ENCODE measurements around the gene SLC9A3.

GRCh38 chr5:482021-482420, 42.2 kb downstream of the SLC9A3 start:
- TF ChIP-seq, protein P1, sequence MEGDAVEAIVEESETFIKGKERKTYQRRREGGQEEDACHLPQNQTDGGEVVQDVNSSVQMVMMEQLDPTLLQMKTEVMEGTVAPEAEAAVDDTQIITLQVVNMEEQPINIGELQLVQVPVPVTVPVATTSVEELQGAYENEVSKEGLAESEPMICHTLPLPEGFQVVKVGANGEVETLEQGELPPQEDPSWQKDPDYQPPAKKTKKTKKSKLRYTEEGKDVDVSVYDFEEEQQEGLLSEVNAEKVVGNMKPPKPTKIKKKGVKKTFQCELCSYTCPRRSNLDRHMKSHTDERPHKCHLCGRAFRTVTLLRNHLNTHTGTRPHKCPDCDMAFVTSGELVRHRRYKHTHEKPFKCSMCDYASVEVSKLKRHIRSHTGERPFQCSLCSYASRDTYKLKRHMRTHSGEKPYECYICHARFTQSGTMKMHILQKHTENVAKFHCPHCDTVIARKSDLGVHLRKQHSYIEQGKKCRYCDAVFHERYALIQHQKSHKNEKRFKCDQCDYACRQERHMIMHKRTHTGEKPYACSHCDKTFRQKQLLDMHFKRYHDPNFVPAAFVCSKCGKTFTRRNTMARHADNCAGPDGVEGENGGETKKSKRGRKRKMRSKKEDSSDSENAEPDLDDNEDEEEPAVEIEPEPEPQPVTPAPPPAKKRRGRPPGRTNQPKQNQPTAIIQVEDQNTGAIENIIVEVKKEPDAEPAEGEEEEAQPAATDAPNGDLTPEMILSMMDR (IDR thresholded peaks at IDR 0.05; ENCODE audit: low read depth, low read length, poor library complexity, severe bottlenecking): no peak
- TF ChIP-seq EZH2phosphoT487 (IDR thresholded peaks at IDR 0.05; ENCODE audit: borderline replicate concordance, low read length): no peak
